Measurements from ENCODE around the gene ELMO1.

DNA sequence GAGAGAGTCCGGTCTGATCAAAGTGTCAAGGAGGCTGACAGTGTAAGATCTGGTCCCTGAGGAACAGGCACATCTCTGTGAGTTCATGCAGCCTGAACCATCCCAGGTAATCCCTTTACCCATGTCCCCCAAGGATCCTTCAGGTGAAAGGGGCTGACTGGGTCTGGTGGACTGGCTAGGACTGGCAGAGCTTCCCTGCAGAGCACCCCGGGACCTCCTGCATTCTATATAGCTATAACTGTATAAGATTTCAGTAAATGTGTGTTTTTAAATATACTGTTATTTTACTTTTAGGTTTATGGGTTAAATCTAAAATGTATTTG is 246.8 kb downstream of the ELMO1 start:
- no peak for TF ChIP-seq EZH2 (conservative IDR thresholded peaks at IDR 0.05; ENCODE audit: low read depth, low read length)
- no peak for TF ChIP-seq NR3C1 (CRISPR knock-in tag; IDR thresholded peaks at IDR 0.05)
- no peak for TF ChIP-seq YY1 (IDR thresholded peaks at IDR 0.05; ENCODE audit: insufficient read depth, insufficient replicate concordance, low read depth, low read length)

All from HepG2 (cell line).